ENCODE measurements around the gene PIEZO2. TPM values are rescaled to one million over a fixed set of nuclear protein-coding genes. Genes with fewer than 3 reads are reported as not detected.

The PIEZO2 gene
- polyA plus RNA-seq, 1 donor from 2014 or later, result 0.30 TPM

DNA sequence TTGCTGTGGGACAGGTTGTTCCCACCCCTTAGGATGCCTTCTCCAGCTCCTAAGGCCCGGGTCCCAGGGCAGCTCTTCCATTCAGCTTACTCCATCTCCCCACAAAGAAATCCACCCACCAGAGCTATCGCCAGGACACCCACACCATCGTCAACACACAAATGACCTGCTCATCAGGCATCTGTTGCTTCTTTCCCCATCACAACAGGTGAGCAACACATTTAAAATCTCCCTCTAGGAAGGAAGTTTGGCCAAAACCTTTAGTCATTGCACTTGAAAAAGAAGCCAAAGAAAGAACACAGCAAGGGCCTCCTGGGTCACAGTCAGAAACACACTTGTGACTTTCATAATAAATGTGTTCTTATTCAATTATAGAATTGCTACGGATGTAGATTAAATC is 289.0 kb downstream of the PIEZO2 start:
- Histone ChIP-seq H3K79me2 (replicated peaks; ENCODE audit: insufficient read depth, low read length) (no peaks in the 10 kb centered on the region), H3K9me2 (ENCODE audit: insufficient read depth, low read length) (no peaks in the 10 kb centered on the region), H3F3A (ENCODE audit: insufficient read depth, low read length, poor library complexity, severe bottlenecking) (no peaks in the 10 kb centered on the region), H3K9me3 (ENCODE audit: low read length) (peaks cover 7% of the 10 kb centered on the region), H4K20me1 (ENCODE audit: insufficient read depth) (no peaks in the 10 kb centered on the region), H2AFZ (ENCODE audit: low read depth, low read length) (no peak overlapping the region), H3K4me2 (ENCODE audit: low read length) (no peak overlapping the region), H3K36me3 (ENCODE audit: insufficient read depth, low read length) (no peaks in the 10 kb centered on the region), H3K9ac (ENCODE audit: low read length) (no peak overlapping the region), H3K27me3 (ENCODE audit: insufficient read depth, low read depth, low read length) (no peaks in the 10 kb centered on the region), H3K27ac (ENCODE audit: low read length) (no peak overlapping the region), H3K4me3 (ENCODE audit: low read length) (no peak overlapping the region)
- TF ChIP-seq POLR2AphosphoS5 (IDR thresholded peaks at IDR 0.05) (no peak), RAD21 (conservative IDR thresholded peaks at IDR 0.05) (no peak), MXI1 (conservative IDR thresholded peaks at IDR 0.05; ENCODE audit: poor library complexity, severe bottlenecking) (no peak), TAF1 (IDR thresholded peaks at IDR 0.05; ENCODE audit: low read depth) (no peak), SMC3 (conservative IDR thresholded peaks at IDR 0.05; ENCODE audit: poor library complexity) (no peak), EZH2 (IDR thresholded peaks at IDR 0.05; ENCODE audit: borderline replicate concordance, insufficient read depth, low read length, poor library complexity, severe bottlenecking) (no peak), EP300 (conservative IDR thresholded peaks at IDR 0.05; ENCODE audit: poor library complexity, severe bottlenecking) (no peak)
- TF ChIP-seq, protein P1, sequence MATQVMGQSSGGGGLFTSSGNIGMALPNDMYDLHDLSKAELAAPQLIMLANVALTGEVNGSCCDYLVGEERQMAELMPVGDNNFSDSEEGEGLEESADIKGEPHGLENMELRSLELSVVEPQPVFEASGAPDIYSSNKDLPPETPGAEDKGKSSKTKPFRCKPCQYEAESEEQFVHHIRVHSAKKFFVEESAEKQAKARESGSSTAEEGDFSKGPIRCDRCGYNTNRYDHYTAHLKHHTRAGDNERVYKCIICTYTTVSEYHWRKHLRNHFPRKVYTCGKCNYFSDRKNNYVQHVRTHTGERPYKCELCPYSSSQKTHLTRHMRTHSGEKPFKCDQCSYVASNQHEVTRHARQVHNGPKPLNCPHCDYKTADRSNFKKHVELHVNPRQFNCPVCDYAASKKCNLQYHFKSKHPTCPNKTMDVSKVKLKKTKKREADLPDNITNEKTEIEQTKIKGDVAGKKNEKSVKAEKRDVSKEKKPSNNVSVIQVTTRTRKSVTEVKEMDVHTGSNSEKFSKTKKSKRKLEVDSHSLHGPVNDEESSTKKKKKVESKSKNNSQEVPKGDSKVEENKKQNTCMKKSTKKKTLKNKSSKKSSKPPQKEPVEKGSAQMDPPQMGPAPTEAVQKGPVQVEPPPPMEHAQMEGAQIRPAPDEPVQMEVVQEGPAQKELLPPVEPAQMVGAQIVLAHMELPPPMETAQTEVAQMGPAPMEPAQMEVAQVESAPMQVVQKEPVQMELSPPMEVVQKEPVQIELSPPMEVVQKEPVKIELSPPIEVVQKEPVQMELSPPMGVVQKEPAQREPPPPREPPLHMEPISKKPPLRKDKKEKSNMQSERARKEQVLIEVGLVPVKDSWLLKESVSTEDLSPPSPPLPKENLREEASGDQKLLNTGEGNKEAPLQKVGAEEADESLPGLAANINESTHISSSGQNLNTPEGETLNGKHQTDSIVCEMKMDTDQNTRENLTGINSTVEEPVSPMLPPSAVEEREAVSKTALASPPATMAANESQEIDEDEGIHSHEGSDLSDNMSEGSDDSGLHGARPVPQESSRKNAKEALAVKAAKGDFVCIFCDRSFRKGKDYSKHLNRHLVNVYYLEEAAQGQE (IDR thresholded peaks at IDR 0.05; ENCODE audit: borderline replicate concordance), result no peak
- TF ChIP-seq, protein P2, sequence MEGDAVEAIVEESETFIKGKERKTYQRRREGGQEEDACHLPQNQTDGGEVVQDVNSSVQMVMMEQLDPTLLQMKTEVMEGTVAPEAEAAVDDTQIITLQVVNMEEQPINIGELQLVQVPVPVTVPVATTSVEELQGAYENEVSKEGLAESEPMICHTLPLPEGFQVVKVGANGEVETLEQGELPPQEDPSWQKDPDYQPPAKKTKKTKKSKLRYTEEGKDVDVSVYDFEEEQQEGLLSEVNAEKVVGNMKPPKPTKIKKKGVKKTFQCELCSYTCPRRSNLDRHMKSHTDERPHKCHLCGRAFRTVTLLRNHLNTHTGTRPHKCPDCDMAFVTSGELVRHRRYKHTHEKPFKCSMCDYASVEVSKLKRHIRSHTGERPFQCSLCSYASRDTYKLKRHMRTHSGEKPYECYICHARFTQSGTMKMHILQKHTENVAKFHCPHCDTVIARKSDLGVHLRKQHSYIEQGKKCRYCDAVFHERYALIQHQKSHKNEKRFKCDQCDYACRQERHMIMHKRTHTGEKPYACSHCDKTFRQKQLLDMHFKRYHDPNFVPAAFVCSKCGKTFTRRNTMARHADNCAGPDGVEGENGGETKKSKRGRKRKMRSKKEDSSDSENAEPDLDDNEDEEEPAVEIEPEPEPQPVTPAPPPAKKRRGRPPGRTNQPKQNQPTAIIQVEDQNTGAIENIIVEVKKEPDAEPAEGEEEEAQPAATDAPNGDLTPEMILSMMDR (IDR thresholded peaks at IDR 0.05; ENCODE audit: poor library complexity, severe bottlenecking), result no peak

DNA sequence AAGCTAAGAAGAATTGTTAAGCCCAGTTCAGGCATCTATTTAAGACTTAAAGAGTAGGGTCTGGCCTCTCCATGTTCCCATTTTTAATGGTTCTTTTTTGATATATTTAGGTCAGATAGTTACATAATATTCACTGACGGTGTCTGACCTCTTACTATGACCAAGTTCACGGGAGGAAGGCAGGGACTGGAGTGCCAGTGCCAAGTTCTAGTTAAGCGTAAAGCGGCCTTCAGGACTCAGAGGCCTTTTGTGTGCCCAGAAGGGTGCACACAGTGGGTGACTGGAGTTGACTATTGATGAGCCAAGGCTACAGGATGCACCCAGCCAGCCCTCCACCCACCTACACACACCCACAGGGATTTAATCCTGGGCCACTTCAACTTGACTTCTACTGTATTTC is 290.9 kb downstream of the PIEZO2 start:
- Histone ChIP-seq H3K79me2 (replicated peaks; ENCODE audit: insufficient read depth, low read length) (no peaks in the 10 kb centered on the region), H3K27me3 (ENCODE audit: insufficient read depth, low read depth, low read length) (no peaks in the 10 kb centered on the region), H4K20me1 (ENCODE audit: insufficient read depth) (no peaks in the 10 kb centered on the region), H3F3A (ENCODE audit: insufficient read depth, low read length, poor library complexity, severe bottlenecking) (no peaks in the 10 kb centered on the region), H3K9me2 (ENCODE audit: insufficient read depth, low read length) (no peaks in the 10 kb centered on the region), H3K9ac (ENCODE audit: low read length) (no peak overlapping the region), H3K36me3 (ENCODE audit: insufficient read depth, low read length) (no peaks in the 10 kb centered on the region), H2AFZ (ENCODE audit: low read depth, low read length) (no peak overlapping the region), H3K4me2 (ENCODE audit: low read length) (no peak overlapping the region), H3K4me3 (ENCODE audit: low read length) (no peak overlapping the region), H3K27ac (ENCODE audit: low read length) (no peak overlapping the region), H3K9me3 (ENCODE audit: low read length) (no peaks in the 10 kb centered on the region)
- TF ChIP-seq, protein P1 (IDR thresholded peaks at IDR 0.05; ENCODE audit: borderline replicate concordance), result no peak
- TF ChIP-seq, protein P2 (IDR thresholded peaks at IDR 0.05; ENCODE audit: poor library complexity, severe bottlenecking), result no peak
- TF ChIP-seq TAF1 (IDR thresholded peaks at IDR 0.05; ENCODE audit: low read depth) (no peak), EZH2 (IDR thresholded peaks at IDR 0.05; ENCODE audit: borderline replicate concordance, insufficient read depth, low read length, poor library complexity, severe bottlenecking) (no peak), POLR2AphosphoS5 (IDR thresholded peaks at IDR 0.05) (no peak), MXI1 (conservative IDR thresholded peaks at IDR 0.05; ENCODE audit: poor library complexity, severe bottlenecking) (no peak), EP300 (conservative IDR thresholded peaks at IDR 0.05; ENCODE audit: poor library complexity, severe bottlenecking) (no peak), SMC3 (conservative IDR thresholded peaks at IDR 0.05; ENCODE audit: poor library complexity) (no peak), RAD21 (conservative IDR thresholded peaks at IDR 0.05) (no peak)
